ENCODE results near the gene ATXN1L. TPM values are rescaled to one million over a fixed set of nuclear protein-coding genes. Genes with fewer than 3 reads are reported as not detected.

The ATXN1L gene
- polyA plus RNA-seq, 1 of the 3 experiments (the other 2 are of a cell fraction), result 8.0 TPM

GRCh38 chr16:71826533-71827017 is 19.2 kb upstream of the ATXN1L start:
- no peaks in the 10 kb centered on the region for H3K36me3 ChIP-seq (replicated peaks in 1 of 2; ENCODE audit: control insufficient read depth in 1 of 2, insufficient read depth in 2 of 2, low read length in 1 of 2)
- H3F3A ChIP-seq (replicated peaks; ENCODE audit: insufficient read depth), result no peaks in the 10 kb centered on the region
- no peak overlapping the region for H2AFZ ChIP-seq (ENCODE audit: low read depth)
- POLR2A ChIA-PET, result no interaction called here
- H3K9ac ChIP-seq, result no peak overlapping the region
- CTCF ChIA-PET, result no interaction called here
- no peak overlapping the region for H3K27ac ChIP-seq (ENCODE audit: low read depth in 2 of 2, low read length in 1 of 2)
- no peaks in the 10 kb centered on the region for H3K9me2 ChIP-seq
- TF ChIP-seq CTCF (IDR thresholded peaks at IDR 0.05) (no peak), GATA2 (CRISPR knock-in tag; IDR thresholded peaks at IDR 0.05) (no peak), SIN3A (IDR thresholded peaks at IDR 0.05; ENCODE audit: borderline replicate concordance, low read depth, low read length) (no peak), CHD2 (IDR thresholded peaks at IDR 0.05; ENCODE audit: low read length, partially characterized antibody) (no peak), RFX5 (IDR thresholded peaks at IDR 0.05; ENCODE audit: low read length) (no peak), TAF1 (IDR thresholded peaks at IDR 0.05; ENCODE audit: borderline replicate concordance, low read depth, low read length) (no peak), EZH2phosphoT487 (IDR thresholded peaks at IDR 0.05; ENCODE audit: borderline replicate concordance, low read depth) (no peak), RCOR1 (IDR thresholded peaks at IDR 0.05; ENCODE audit: low read length) (no peak), TEAD4 (IDR thresholded peaks at IDR 0.05; ENCODE audit: borderline replicate concordance, insufficient read depth) (no peak), MXI1 (IDR thresholded peaks at IDR 0.05; ENCODE audit: low read depth, low read length) (no peak), EP300 (IDR thresholded peaks at IDR 0.05; ENCODE audit: borderline replicate concordance in 1 of 2, low read depth in 1 of 2, low read length in 1 of 2) (no peak), JUND (IDR thresholded peaks at IDR 0.05) (no peak), USF2 (IDR thresholded peaks at IDR 0.05; ENCODE audit: borderline replicate concordance, low read depth, low read length) (no peak), RAD21 (IDR thresholded peaks at IDR 0.05; ENCODE audit: low read length) (no peak), SMC3 (IDR thresholded peaks at IDR 0.05; ENCODE audit: low read depth, low read length) (no peak), ELF1 (IDR thresholded peaks at IDR 0.05) (no peak), FOSL2 (IDR thresholded peaks at IDR 0.05; ENCODE audit: borderline replicate concordance, low read depth) (no peak), FOXJ3 (CRISPR knock-in tag; IDR thresholded peaks at IDR 0.05) (no peak)
- TF ChIP-seq, protein P1, sequence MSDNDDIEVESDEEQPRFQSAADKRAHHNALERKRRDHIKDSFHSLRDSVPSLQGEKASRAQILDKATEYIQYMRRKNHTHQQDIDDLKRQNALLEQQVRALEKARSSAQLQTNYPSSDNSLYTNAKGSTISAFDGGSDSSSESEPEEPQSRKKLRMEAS (IDR thresholded peaks at IDR 0.05; ENCODE audit: low read depth), result no peak
- TF ChIP-seq, protein P2, sequence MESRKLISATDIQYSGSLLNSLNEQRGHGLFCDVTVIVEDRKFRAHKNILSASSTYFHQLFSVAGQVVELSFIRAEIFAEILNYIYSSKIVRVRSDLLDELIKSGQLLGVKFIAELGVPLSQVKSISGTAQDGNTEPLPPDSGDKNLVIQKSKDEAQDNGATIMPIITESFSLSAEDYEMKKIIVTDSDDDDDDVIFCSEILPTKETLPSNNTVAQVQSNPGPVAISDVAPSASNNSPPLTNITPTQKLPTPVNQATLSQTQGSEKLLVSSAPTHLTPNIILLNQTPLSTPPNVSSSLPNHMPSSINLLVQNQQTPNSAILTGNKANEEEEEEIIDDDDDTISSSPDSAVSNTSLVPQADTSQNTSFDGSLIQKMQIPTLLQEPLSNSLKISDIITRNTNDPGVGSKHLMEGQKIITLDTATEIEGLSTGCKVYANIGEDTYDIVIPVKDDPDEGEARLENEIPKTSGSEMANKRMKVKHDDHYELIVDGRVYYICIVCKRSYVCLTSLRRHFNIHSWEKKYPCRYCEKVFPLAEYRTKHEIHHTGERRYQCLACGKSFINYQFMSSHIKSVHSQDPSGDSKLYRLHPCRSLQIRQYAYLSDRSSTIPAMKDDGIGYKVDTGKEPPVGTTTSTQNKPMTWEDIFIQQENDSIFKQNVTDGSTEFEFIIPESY (IDR thresholded peaks at IDR 0.05; ENCODE audit: borderline replicate concordance, low read depth), result no peak
- H3K4me1 ChIP-seq (ENCODE audit: control insufficient read depth in 1 of 2, insufficient read depth in 2 of 2, low read depth in 1 of 2, low read length in 1 of 2), result no peaks in the 10 kb centered on the region
- H3K4me3 ChIP-seq (ENCODE audit: low read depth in 2 of 2, low read length in 1 of 2), result no peak overlapping the region
- no peak overlapping the region for H3K4me2 ChIP-seq
- 70% methylated on average over 5 of the region's 5 CpGs for WGBS (ENCODE audit: low lambda C conversion rate)
- H3K9me3 ChIP-seq, result no peaks in the 10 kb centered on the region
- H3K79me2 ChIP-seq (ENCODE audit: insufficient read depth), result no peaks in the 10 kb centered on the region
- no peaks in the 10 kb centered on the region for H3K27me3 ChIP-seq (ENCODE audit: insufficient read depth)
- H4K20me1 ChIP-seq (ENCODE audit: insufficient read depth), result no peaks in the 10 kb centered on the region
- no peak for DNase-seq

Data from SK-N-SH (cell line).